Subcutaneous adipose tissue (tissue), 4 donors: ENCODE measurements around the gene PROSER2. TPM values are rescaled to one million over a fixed set of nuclear protein-coding genes. Genes with fewer than 3 reads are reported as not detected.

Experiments
- total RNA-seq, 4 donors: library from RNA; depleted of rRNA; stranded (reverse); fragments of >200 nt; gene quantifications; one replicate each; pipeline ENCODE4 v1.1.0, GENCODE V29; 2016
- TF ChIP-seq, protein P1 (sequence below): fragments of 450-650 bp; IDR thresholded peaks from one replicate; pipeline ENCODE4 v1.5.1; 2016; ENCODE audit warnings: low read depth, mild to moderate bottlenecking, control low read depth, antibody characterized with exemption, moderate library complexity

The PROSER2 gene
- total RNA-seq, 4 donors from 2014 or later = 3.4 to 8.1 (median 5.3) TPM

DNA sequence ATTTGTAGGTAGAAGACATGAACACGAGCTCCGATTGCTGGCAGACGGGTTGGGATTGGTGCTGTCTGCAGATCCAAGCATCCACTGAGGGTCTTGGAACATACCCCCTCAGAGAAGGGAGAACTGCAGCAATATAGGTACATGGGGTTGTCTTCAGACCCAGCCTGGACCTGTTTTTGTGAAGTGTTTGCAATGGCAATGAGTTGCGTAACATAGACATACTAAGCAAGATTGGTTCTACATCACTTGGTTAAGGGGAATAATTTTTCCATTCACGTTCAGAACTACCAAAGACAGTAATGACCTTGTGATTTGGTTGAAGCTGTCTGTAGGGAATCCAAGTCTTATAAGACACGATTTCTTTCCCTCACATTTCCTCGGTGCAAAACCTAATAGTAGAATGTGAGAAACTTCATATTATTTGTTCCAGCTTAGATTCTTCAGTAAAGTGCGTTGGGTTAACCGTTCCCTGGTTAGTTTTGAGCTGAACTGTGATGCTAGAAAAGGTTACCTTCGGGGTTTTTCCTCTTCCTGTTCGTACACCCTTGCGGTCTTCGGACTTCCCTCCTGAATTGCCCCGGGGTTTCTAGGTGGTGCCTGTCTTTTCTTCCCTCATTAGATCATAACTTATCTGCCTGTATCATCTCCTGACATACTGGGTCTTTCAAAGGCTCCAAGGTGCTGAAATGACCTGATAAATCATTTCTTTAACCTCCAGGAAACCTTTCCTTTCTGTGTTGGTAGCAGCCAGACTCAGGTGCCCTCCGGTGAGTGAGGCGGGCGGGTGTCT is 14.4 kb downstream of the PROSER2 start:
- TF ChIP-seq, protein P1, sequence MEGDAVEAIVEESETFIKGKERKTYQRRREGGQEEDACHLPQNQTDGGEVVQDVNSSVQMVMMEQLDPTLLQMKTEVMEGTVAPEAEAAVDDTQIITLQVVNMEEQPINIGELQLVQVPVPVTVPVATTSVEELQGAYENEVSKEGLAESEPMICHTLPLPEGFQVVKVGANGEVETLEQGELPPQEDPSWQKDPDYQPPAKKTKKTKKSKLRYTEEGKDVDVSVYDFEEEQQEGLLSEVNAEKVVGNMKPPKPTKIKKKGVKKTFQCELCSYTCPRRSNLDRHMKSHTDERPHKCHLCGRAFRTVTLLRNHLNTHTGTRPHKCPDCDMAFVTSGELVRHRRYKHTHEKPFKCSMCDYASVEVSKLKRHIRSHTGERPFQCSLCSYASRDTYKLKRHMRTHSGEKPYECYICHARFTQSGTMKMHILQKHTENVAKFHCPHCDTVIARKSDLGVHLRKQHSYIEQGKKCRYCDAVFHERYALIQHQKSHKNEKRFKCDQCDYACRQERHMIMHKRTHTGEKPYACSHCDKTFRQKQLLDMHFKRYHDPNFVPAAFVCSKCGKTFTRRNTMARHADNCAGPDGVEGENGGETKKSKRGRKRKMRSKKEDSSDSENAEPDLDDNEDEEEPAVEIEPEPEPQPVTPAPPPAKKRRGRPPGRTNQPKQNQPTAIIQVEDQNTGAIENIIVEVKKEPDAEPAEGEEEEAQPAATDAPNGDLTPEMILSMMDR = no peak

GRCh38 chr10:11838298-11838852 is 15.2 kb downstream of the PROSER2 start:
- TF ChIP-seq, protein P1 = no peak

GRCh38 chr10:11841375-11841774 is 18.2 kb downstream of the PROSER2 start:
- TF ChIP-seq, protein P1 = no peak

DNA sequence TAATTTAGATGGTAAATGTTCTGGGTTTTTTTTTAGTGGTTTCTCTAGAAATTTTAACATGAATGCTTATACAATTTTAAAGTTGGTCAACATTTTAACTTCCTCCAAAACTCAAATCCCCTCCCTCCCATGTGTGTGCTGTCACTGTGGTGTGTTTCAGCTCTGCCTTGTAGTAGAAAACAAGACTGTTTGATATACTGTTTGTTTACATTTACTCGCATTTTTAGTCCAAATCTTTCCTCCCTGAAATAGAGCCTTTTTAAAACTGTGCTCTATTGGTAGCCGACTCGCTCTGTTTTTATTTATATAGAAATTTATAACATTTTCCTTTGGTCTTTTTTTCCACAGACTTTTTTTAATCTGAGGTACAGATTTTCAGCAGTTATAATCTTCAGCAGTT is 19.3 kb downstream of the PROSER2 start:
- TF ChIP-seq, protein P1 = no peak

DNA sequence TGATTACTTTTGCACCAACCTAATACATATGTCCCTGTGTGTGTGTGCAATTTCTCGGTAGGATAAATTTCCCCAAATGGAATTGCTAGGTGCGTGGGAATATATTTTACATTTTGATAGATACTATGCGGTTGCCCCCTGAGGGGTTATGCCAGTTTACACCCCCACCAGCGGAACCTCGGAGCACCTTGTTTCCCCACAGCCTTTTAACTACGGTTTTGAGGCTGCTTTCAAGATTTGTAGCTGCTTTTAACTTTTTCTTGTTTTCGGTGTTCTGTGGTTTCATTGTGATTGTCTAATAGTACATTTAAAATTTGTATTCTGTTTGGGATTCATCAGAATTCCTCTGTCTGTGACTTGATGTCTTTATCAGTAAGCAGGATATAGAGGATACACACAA is 22.0 kb downstream of the PROSER2 start:
- TF ChIP-seq, protein P1 = no peak

DNA sequence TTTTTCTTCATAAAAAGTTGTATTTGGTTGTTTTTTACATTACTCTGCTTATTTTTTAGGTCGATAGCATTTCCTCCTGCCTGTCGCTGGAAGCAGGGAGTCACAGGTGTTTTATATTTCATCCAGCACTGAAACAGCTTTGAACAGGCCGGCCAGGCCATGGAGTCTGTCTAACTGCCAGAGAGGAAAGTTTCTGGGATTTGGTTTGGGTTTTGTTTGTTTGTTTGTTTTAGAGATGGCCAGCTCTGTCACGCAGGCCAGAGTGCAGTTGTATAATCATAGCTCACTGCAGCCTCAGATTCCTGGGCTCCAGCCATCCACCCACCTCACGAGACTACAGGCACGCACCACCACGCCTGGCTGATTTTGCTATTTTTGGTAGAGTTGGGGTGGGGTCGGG is 23.4 kb downstream of the PROSER2 start:
- TF ChIP-seq, protein P1 = no peak

- TF ChIP-seq, protein P1 = no peak
These were observed 26.1 kb downstream of the PROSER2 start for GRCh38 chr10:11849277-11849676.
